Type B pancreatic cell (in vitro differentiated cells): ENCODE measurements around the gene LCE1B. TPM values are rescaled to one million over a fixed set of nuclear protein-coding genes. Genes with fewer than 3 reads are reported as not detected.

Source experiments
- DNase-seq: peaks from one replicate; pipeline ENCODE4 v3.0.0; 2021; ENCODE audit warnings: mixed read lengths; ENCODE audit not compliant: unreplicated experiment; ENCODE audit errors: extremely low spot score
- H3K27ac Mint-ChIP-seq: 2 replicates; pipeline ENCODE4 v1.8.0; 2021; ENCODE audit warnings: mild to moderate bottlenecking, mixed read lengths
- H3K27me3 Mint-ChIP-seq: 2 replicates; pipeline ENCODE4 v1.8.0; 2021; ENCODE audit warnings: mixed read lengths
- H3K36me3 Mint-ChIP-seq: 2 replicates; pipeline ENCODE4 v1.8.0; 2021; ENCODE audit warnings: mixed read lengths
- H3K4me1 Mint-ChIP-seq: one replicate; pipeline ENCODE4 v1.8.0; 2021; ENCODE audit warnings: mixed read lengths; ENCODE audit not compliant: unreplicated experiment
- H3K4me3 Mint-ChIP-seq: 2 replicates; pipeline ENCODE4 v1.8.0; 2021; ENCODE audit warnings: mild to moderate bottlenecking, mixed read lengths
- H3K9me3 Mint-ChIP-seq: 2 replicates; pipeline ENCODE4 v1.8.0; 2021; ENCODE audit warnings: mixed read lengths
- CTCF ChIP-seq: fragments of 200-600 bp; sonication (generic); conservative IDR thresholded peaks from 2 replicates; pipeline ENCODE4 v1.5.0; 2021; ENCODE audit warnings: antibody characterized with exemption, mild to moderate bottlenecking
- total RNA-seq: library from RNA; stranded (reverse); gene quantifications from 2 replicates; pipeline ENCODE4 v1.2.1, GENCODE V29; 2021; ENCODE audit warnings: low replicate concordance

Gene LCE1B
- total RNA-seq, 1 donor from 2014 or later: not detected

GRCh38 chr1:152861374-152861773 lies 49.6 kb downstream of the LCE1B start:
- no peak for DNase-seq
- TF ChIP-seq CTCF: no peak
- Mint-ChIP-seq H3K27me3 (no peaks in the 10 kb centered on the region), H3K4me3 (no peak overlapping the region), H3K4me1 (no peaks in the 10 kb centered on the region), H3K36me3 (no peaks in the 10 kb centered on the region), H3K27ac (no peak overlapping the region), H3K9me3 (no peaks in the 10 kb centered on the region)

Other genes starting within 250 kb of the LCE1B start
- gene LCE3E, start 245.2 kb upstream of the LCE1B start, total RNA-seq: not detected in 2 replicates
- not detected in 2 replicates for gene LCE3D, start 231.5 kb upstream of the LCE1B start, total RNA-seq
- gene LCE3C, start 211.7 kb upstream of the LCE1B start, total RNA-seq: not detected in 2 replicates
- not detected in 2 replicates for gene LCE3B, start 198.2 kb upstream of the LCE1B start, total RNA-seq
- not detected in 2 replicates for gene LCE3A, start 188.9 kb upstream of the LCE1B start, total RNA-seq
- gene LCE2D, start 148.6 kb upstream of the LCE1B start, total RNA-seq: not detected in 2 replicates
- not detected in 2 replicates for gene LCE2C, start 136.7 kb upstream of the LCE1B start, total RNA-seq
- gene LCE2B, start 125.8 kb upstream of the LCE1B start, total RNA-seq: not detected in 2 replicates
- not detected in 2 replicates for gene LCE2A, start 113.6 kb upstream of the LCE1B start, total RNA-seq
- gene LCE4A, start 103.8 kb upstream of the LCE1B start, total RNA-seq: not detected in 2 replicates
- gene KPRP, start 53.9 kb upstream of the LCE1B start, total RNA-seq: not detected in 2 replicates
- not detected in 2 replicates for gene LCE1F, start 36.8 kb upstream of the LCE1B start, total RNA-seq
- gene LCE1E, start 25.7 kb upstream of the LCE1B start, total RNA-seq: not detected in 2 replicates
- not detected in 2 replicates for gene LCE1D, start 15.2 kb upstream of the LCE1B start, total RNA-seq
- gene LCE1C, start 5.3 kb upstream of the LCE1B start, total RNA-seq: not detected in 2 replicates
- not detected in 2 replicates for gene LCE1A, start 15.5 kb downstream of the LCE1B start, total RNA-seq
- gene LCE6A, start 30.9 kb downstream of the LCE1B start, total RNA-seq: not detected in 2 replicates
- gene LCE7A, start 48.0 kb downstream of the LCE1B start, total RNA-seq: not detected in 2 replicates
- not detected in 2 replicates for gene SMCP, start 66.4 kb downstream of the LCE1B start, total RNA-seq
- 10.9 and 19.3 TPM in 2 replicates for gene IVL, start 96.6 kb downstream of the LCE1B start, total RNA-seq
- not detected in 2 replicates for gene SPRR5, start 135.2 kb downstream of the LCE1B start, total RNA-seq
- gene SPRR4, start 158.7 kb downstream of the LCE1B start, total RNA-seq: not detected in 2 replicates
- gene SPRR1A, start 172.1 kb downstream of the LCE1B start, total RNA-seq: 22.2 and 36.3 TPM in 2 replicates
- 155 and 164 TPM in 2 replicates for gene SPRR3, start 189.8 kb downstream of the LCE1B start, total RNA-seq
- gene SPRR1B, start 219.2 kb downstream of the LCE1B start, total RNA-seq: 93.7 and 274 TPM in 2 replicates
- gene SPRR2D, start 229.1 kb downstream of the LCE1B start, total RNA-seq: 1.6 TPM in 1 of 2 replicates, not detected in the other
- 0.75 and 2.3 TPM in 2 replicates for gene SPRR2A, start 245.5 kb downstream of the LCE1B start, total RNA-seq